HEK293 (cell line): ENCODE results near the gene TIMM17A.

Experiments used
- CTCF ChIA-PET: fragments of 350-600 bp; formaldehyde crosslinking; extraction: SDS; loops from one replicate; lab custom pipeline; 2021; ENCODE audit warnings: antibody characterized with exemption; lab: Yijun Ruan, JAX
- POLR2A ChIA-PET: fragments of 300-600 bp; formaldehyde crosslinking; extraction: SDS; loops from one replicate; lab custom pipeline; 2020; ENCODE audit warnings: antibody characterized with exemption, inconsistent platforms; lab: Yijun Ruan, JAX
- H3K27ac ChIP-seq: fragments of 200-500 bp; sonication (Bioruptor generic); 2 replicates; pipeline ENCODE4 v1.5.1; 2014; ENCODE audit warnings: low read depth, low read length, control low read depth, inconsistent platforms; ENCODE audit errors: extremely low read depth
- H3K36me3 ChIP-seq, 2 experiments: fragments of 200-500 bp in 1 of 2; sonication (Bioruptor generic) in 1 of 2; 1 replicate in 1 of 2; 2 replicates in 1 of 2; pipeline ENCODE4 v1.5.1; 2014 to 2017; ENCODE audit warnings: inconsistent platforms in 2 of 2, low read length in 2 of 2; ENCODE audit not compliant: control insufficient read depth in 2 of 2, insufficient read depth in 1 of 2
- H3K4me1 ChIP-seq: fragments of 200-500 bp; sonication (Bioruptor generic); 2 replicates; pipeline ENCODE4 v1.5.1; 2014; ENCODE audit warnings: mild to moderate bottlenecking, low read length, inconsistent platforms; ENCODE audit not compliant: control insufficient read depth, insufficient read depth
- H3K4me3 ChIP-seq: 2 replicates; pipeline ENCODE4 v1.5.1; 2011; ENCODE audit warnings: low read depth, mild to moderate bottlenecking, control low read depth, low read length, moderate library complexity
- H3K9me3 ChIP-seq: fragments of 200-500 bp; sonication (Bioruptor generic); 2 replicates; pipeline ENCODE4 v1.5.1; 2014; ENCODE audit warnings: low read depth, low read length, inconsistent platforms; ENCODE audit not compliant: control insufficient read depth, insufficient read depth
- GLIS1 ChIP-seq: fragments of 450-650 bp; formaldehyde crosslinking; IDR thresholded peaks from 2 replicates; pipeline ENCODE4 v1.5.1; 2016; ENCODE audit warnings: missing biosample characterization, missing genetic modification characterization
- IKZF3 ChIP-seq: fragments of 450-650 bp; IDR thresholded peaks from 2 replicates; pipeline ENCODE4 v1.5.0; 2018; ENCODE audit warnings: missing biosample characterization, mild to moderate bottlenecking, missing genetic modification characterization, moderate library complexity
- KLF16 ChIP-seq: fragments of 450-650 bp; formaldehyde crosslinking; IDR thresholded peaks from 2 replicates; pipeline ENCODE4 v1.5.1; 2017; ENCODE audit warnings: missing biosample characterization, missing genetic modification characterization
- SP3 ChIP-seq: fragments of 450-650 bp; formaldehyde crosslinking; IDR thresholded peaks from 2 replicates; pipeline ENCODE4 v1.5.1; 2016; ENCODE audit warnings: missing biosample characterization, missing genetic modification characterization
- ZBTB44 ChIP-seq: fragments of 450-650 bp; IDR thresholded peaks from 2 replicates; pipeline ENCODE4 v1.5.1; 2018; ENCODE audit warnings: missing biosample characterization, mild to moderate bottlenecking, missing genetic modification characterization
- ZBTB49 ChIP-seq: fragments of 450-650 bp; formaldehyde crosslinking; IDR thresholded peaks from 2 replicates; pipeline ENCODE4 v1.5.1; 2016; ENCODE audit warnings: missing biosample characterization, missing genetic modification characterization, low read depth
- ZBTB6 ChIP-seq: fragments of 450-650 bp; formaldehyde crosslinking; IDR thresholded peaks from 2 replicates; pipeline ENCODE4 v1.5.1; 2017; ENCODE audit warnings: missing biosample characterization, missing genetic modification characterization
- ZIC2 ChIP-seq: fragments of 450-650 bp; formaldehyde crosslinking; IDR thresholded peaks from 2 replicates; pipeline ENCODE4 v1.5.1; 2016; ENCODE audit warnings: missing biosample characterization, missing genetic modification characterization
- ZNF26 ChIP-seq: fragments of 450-650 bp; formaldehyde crosslinking; IDR thresholded peaks from 2 replicates; pipeline ENCODE4 v1.5.1; 2016; ENCODE audit warnings: missing biosample characterization, missing genetic modification characterization
- ZNF416 ChIP-seq: fragments of 450-650 bp; formaldehyde crosslinking; IDR thresholded peaks from 2 replicates; pipeline ENCODE4 v1.5.1; 2016; ENCODE audit warnings: missing biosample characterization, missing genetic modification characterization
- ZNF518A ChIP-seq: fragments of 450-650 bp; formaldehyde crosslinking; conservative IDR thresholded peaks from 2 replicates; pipeline ENCODE4 v1.5.1; 2016; ENCODE audit warnings: low read depth, missing biosample characterization, missing genetic modification characterization
- ZNF621 ChIP-seq: fragments of 450-650 bp; formaldehyde crosslinking; IDR thresholded peaks from 2 replicates; pipeline ENCODE4 v1.5.1; 2017; ENCODE audit warnings: missing biosample characterization, missing genetic modification characterization
- ZNF623 ChIP-seq: fragments of 450-650 bp; formaldehyde crosslinking; IDR thresholded peaks from 2 replicates; pipeline ENCODE4 v1.5.1; 2016; ENCODE audit warnings: missing biosample characterization, missing genetic modification characterization
- ZNF624 ChIP-seq: fragments of 450-650 bp; formaldehyde crosslinking; IDR thresholded peaks from 2 replicates; pipeline ENCODE4 v1.5.1; 2017; ENCODE audit warnings: missing biosample characterization, missing genetic modification characterization
- ZNF654 ChIP-seq: fragments of 450-650 bp; formaldehyde crosslinking; IDR thresholded peaks from 2 replicates; pipeline ENCODE4 v1.5.1; 2016; ENCODE audit warnings: low read depth, missing biosample characterization, missing genetic modification characterization
- ZNF658 ChIP-seq: fragments of 450-650 bp; formaldehyde crosslinking; IDR thresholded peaks from 2 replicates; pipeline ENCODE4; 2016; ENCODE audit warnings: missing biosample characterization, missing genetic modification characterization
- ZNF701 ChIP-seq: fragments of 450-650 bp; formaldehyde crosslinking; IDR thresholded peaks from 2 replicates; pipeline ENCODE4 v1.5.1; 2016; ENCODE audit warnings: missing biosample characterization, missing genetic modification characterization
- ZNF830 ChIP-seq: fragments of 450-650 bp; IDR thresholded peaks from 2 replicates; pipeline ENCODE4 v1.5.0; 2018; ENCODE audit warnings: missing biosample characterization, missing genetic modification characterization, low read depth, mild to moderate bottlenecking, moderate library complexity
- ZNF837 ChIP-seq: fragments of 450-650 bp; formaldehyde crosslinking; IDR thresholded peaks from 2 replicates; pipeline ENCODE4 v1.5.1; 2016; ENCODE audit warnings: missing biosample characterization, missing genetic modification characterization
- ZSCAN18 ChIP-seq: fragments of 450-650 bp; formaldehyde crosslinking; IDR thresholded peaks from 2 replicates; pipeline ENCODE4 v1.5.1; 2016; ENCODE audit warnings: missing biosample characterization, missing genetic modification characterization

The TIMM17A gene

GRCh38 chr1:202012544-202013478 is 57.5 kb downstream of the TIMM17A start:
- Histone ChIP-seq H3K27ac (no peak overlapping the region), H3K4me3 (no peak overlapping the region), H3K36me3 (no peaks in the 10 kb centered on the region), H3K9me3 (no peaks in the 10 kb centered on the region), H3K4me1 (peaks cover 1% of the 10 kb centered on the region)
- ChIA-PET CTCF (interaction anchor here (0.6 to 10.8 kb wide), 8 partner anchors 13 to 117 kb away, joined by 3 to 159 read pairs (median 4); partner anchors contain the start of gene GPR37L1), POLR2A (no interaction called here)
- no peak for TF ChIP-seq ZNF621 (tag by site-specific recombination)
- TF ChIP-seq ZIC2 = no peak
- TF ChIP-seq IKZF3 (tag by site-specific recombination) = no peak
- no peak for TF ChIP-seq KLF16

- peaks cover 9% of the 10 kb centered on the region for H3K4me1 ChIP-seq
- ChIA-PET POLR2A (no interaction called here), CTCF (interaction anchor here (0.6 to 10.8 kb wide), 3 partner anchors 11 to 107 kb away, joined by 4 to 159 read pairs (median 5); partner anchors contain the start of gene GPR37L1)
- no peak overlapping the region for H3K27ac ChIP-seq
- H3K9me3 ChIP-seq = no peaks in the 10 kb centered on the region
- no peak overlapping the region for H3K4me3 ChIP-seq
- H3K36me3 ChIP-seq = no peaks in the 10 kb centered on the region
- TF ChIP-seq ZNF26 = no peak
- TF ChIP-seq ZNF416 (tag by site-specific recombination) = no peak
- TF ChIP-seq ZNF701 (tag by site-specific recombination) = no peak
- TF ChIP-seq ZNF624 (tag by site-specific recombination) = no peak
- TF ChIP-seq ZSCAN18 (tag by site-specific recombination) = no peak
- TF ChIP-seq SP3 (tag by site-specific recombination) = no peak
- TF ChIP-seq ZNF623 = no peak
- TF ChIP-seq ZNF837 = no peak
- no peak for TF ChIP-seq ZNF830 (tag by site-specific recombination)
- TF ChIP-seq ZBTB6 = no peak
- no peak for TF ChIP-seq ZNF654 (tag by site-specific recombination)
- TF ChIP-seq ZNF518A (tag by site-specific recombination) = no peak
- no peak for TF ChIP-seq GLIS1
- no peak for TF ChIP-seq ZBTB49 (tag by site-specific recombination)
- TF ChIP-seq ZBTB44 (tag by site-specific recombination) = no peak
- TF ChIP-seq ZNF658 = no peak
Observed at GRCh38 chr1:202013603-202014002, 58.3 kb downstream of the TIMM17A start.
